HUES48 (cell line): ENCODE results near the gene ARHGAP19.

Source experiments
- H3K27ac ChIP-seq: one replicate; pipeline ENCODE4 v1.7.0; 2013; ENCODE audit warnings: low read depth, low read length, inconsistent platforms
- H3K27me3 ChIP-seq: 2 replicates; pipeline ENCODE4 v1.6.1; 2013; ENCODE audit warnings: mild to moderate bottlenecking, low read length; ENCODE audit not compliant: control insufficient read depth, insufficient read depth
- H3K36me3 ChIP-seq: 2 replicates; pipeline ENCODE4 v1.6.1; 2013; ENCODE audit warnings: low read length; ENCODE audit not compliant: control insufficient read depth, insufficient read depth
- H3K4me1 ChIP-seq: 2 replicates; pipeline ENCODE4 v1.6.1; 2013; ENCODE audit warnings: mild to moderate bottlenecking, low read length; ENCODE audit not compliant: control insufficient read depth, insufficient read depth
- H3K4me3 ChIP-seq: 2 replicates; pipeline ENCODE4 v1.5.1; 2013; ENCODE audit warnings: mild to moderate bottlenecking, low read depth, low read length
- H3K9ac ChIP-seq: 2 replicates; pipeline ENCODE4 v1.6.1; 2013; ENCODE audit warnings: mild to moderate bottlenecking, low read depth, low read length, moderate library complexity
- H3K9me3 ChIP-seq: 2 replicates; pipeline ENCODE4 v1.6.1; 2013; ENCODE audit warnings: low read length; ENCODE audit not compliant: control insufficient read depth, insufficient read depth

ARHGAP19 gene

GRCh38 chr10:97226398-97226797, 66.0 kb downstream of the ARHGAP19 start:
- Histone ChIP-seq H3K4me1 (peaks cover 5% of the 10 kb centered on the region; the same call in 1 of the 2 replicates), H3K27me3 (no peaks in the 10 kb centered on the region), H3K4me3 (no peak overlapping the region), H3K36me3 (peaks cover 60% of the 10 kb centered on the region), H3K9me3 (no peaks in the 10 kb centered on the region), H3K27ac (no peak overlapping the region), H3K9ac (no peak overlapping the region)

- H3K4me1 ChIP-seq = peaks cover 5% of the 10 kb centered on the region; the same call in 1 of the 2 replicates
- H3K27ac ChIP-seq = no peak overlapping the region
- peaks cover 50% of the 10 kb centered on the region for H3K36me3 ChIP-seq
- no peak overlapping the region for H3K4me3 ChIP-seq
- no peaks in the 10 kb centered on the region for H3K9me3 ChIP-seq
- H3K27me3 ChIP-seq = no peaks in the 10 kb centered on the region
- H3K9ac ChIP-seq = no peak overlapping the region
Measured at GRCh38 chr10:97224483-97225435, 67.7 kb downstream of the ARHGAP19 start.

GRCh38 chr10:97222326-97222961, 70.0 kb downstream of the ARHGAP19 start:
- Histone ChIP-seq H3K9ac (no peak overlapping the region), H3K9me3 (no peaks in the 10 kb centered on the region), H3K27me3 (no peaks in the 10 kb centered on the region), H3K4me3 (no peak overlapping the region), H3K36me3 (peaks cover 33% of the 10 kb centered on the region), H3K27ac (no peak overlapping the region), H3K4me1 (peaks cover 5% of the 10 kb centered on the region; the same call in 1 of the 2 replicates)

- no peaks in the 10 kb centered on the region for H3K27me3 ChIP-seq
- peaks cover 5% of the 10 kb centered on the region; the same call in 1 of the 2 replicates for H3K4me1 ChIP-seq
- no peaks in the 10 kb centered on the region for H3K9me3 ChIP-seq
- H3K9ac ChIP-seq = no peak overlapping the region
- no peak overlapping the region for H3K4me3 ChIP-seq
- no peak overlapping the region for H3K27ac ChIP-seq
- peaks cover 14% of the 10 kb centered on the region for H3K36me3 ChIP-seq
Measured at GRCh38 chr10:97220355-97220754, 72.1 kb downstream of the ARHGAP19 start.

- Histone ChIP-seq H3K9ac (no peak overlapping the region), H3K36me3 (no peaks in the 10 kb centered on the region), H3K27me3 (no peaks in the 10 kb centered on the region), H3K27ac (no peak overlapping the region), H3K4me3 (no peak overlapping the region), H3K4me1 (peaks cover 1% of the 10 kb centered on the region; the same call in 1 of the 2 replicates), H3K9me3 (no peaks in the 10 kb centered on the region)
Measured at GRCh38 chr10:97217299-97217698, 75.1 kb downstream of the ARHGAP19 start.

GRCh38 chr10:97215619-97216260, 76.7 kb downstream of the ARHGAP19 start:
- H3K4me3 ChIP-seq = no peak overlapping the region
- no peaks in the 10 kb centered on the region for H3K4me1 ChIP-seq
- no peaks in the 10 kb centered on the region for H3K27me3 ChIP-seq
- H3K36me3 ChIP-seq = no peaks in the 10 kb centered on the region
- H3K9me3 ChIP-seq = no peaks in the 10 kb centered on the region
- H3K9ac ChIP-seq = no peak overlapping the region
- H3K27ac ChIP-seq = no peak overlapping the region

GRCh38 chr10:97213431-97213830, 79.0 kb downstream of the ARHGAP19 start:
- no peaks in the 10 kb centered on the region for H3K9me3 ChIP-seq
- no peaks in the 10 kb centered on the region for H3K4me1 ChIP-seq
- no peak overlapping the region for H3K4me3 ChIP-seq
- no peak overlapping the region for H3K27ac ChIP-seq
- no peaks in the 10 kb centered on the region for H3K27me3 ChIP-seq
- H3K36me3 ChIP-seq = no peaks in the 10 kb centered on the region
- H3K9ac ChIP-seq = no peak overlapping the region

GRCh38 chr10:97211229-97211628, 81.2 kb downstream of the ARHGAP19 start:
- H3K27ac ChIP-seq = no peak overlapping the region
- H3K36me3 ChIP-seq = no peaks in the 10 kb centered on the region
- H3K4me3 ChIP-seq = no peak overlapping the region
- H3K27me3 ChIP-seq = no peaks in the 10 kb centered on the region
- H3K9me3 ChIP-seq = no peaks in the 10 kb centered on the region
- H3K9ac ChIP-seq = no peak overlapping the region
- no peaks in the 10 kb centered on the region for H3K4me1 ChIP-seq

- H3K27me3 ChIP-seq = no peaks in the 10 kb centered on the region
- no peak overlapping the region for H3K4me3 ChIP-seq
- no peak overlapping the region for H3K9ac ChIP-seq
- H3K9me3 ChIP-seq = no peaks in the 10 kb centered on the region
- H3K4me1 ChIP-seq = no peaks in the 10 kb centered on the region
- no peak overlapping the region for H3K27ac ChIP-seq
- no peaks in the 10 kb centered on the region for H3K36me3 ChIP-seq
Measured at GRCh38 chr10:97210543-97210960, 81.9 kb downstream of the ARHGAP19 start.

GRCh38 chr10:97207756-97208346, 84.6 kb downstream of the ARHGAP19 start:
- Histone ChIP-seq H3K9ac (no peak overlapping the region), H3K4me3 (no peak overlapping the region), H3K36me3 (no peaks in the 10 kb centered on the region), H3K9me3 (no peaks in the 10 kb centered on the region), H3K27ac (no peak overlapping the region), H3K27me3 (no peaks in the 10 kb centered on the region), H3K4me1 (no peaks in the 10 kb centered on the region)
